HepG2 (cell line): ENCODE results near the gene SAMD15. TPM values are rescaled to one million over a fixed set of nuclear protein-coding genes. Genes with fewer than 3 reads are reported as not detected.

ENCODE experiments used
- MLLT10 ChIP-seq: sonication (generic); formaldehyde crosslinking; IDR thresholded peaks from 2 replicates; pipeline ENCODE4 v1.4.0; 2020; ENCODE audit warnings: missing genetic modification reagents
- POLR2A ChIP-seq, 2 experiments: IDR thresholded peaks; 2 replicates each; pipeline ENCODE4 v1.6.1; 2011; ENCODE audit warnings: low read depth in 2 of 2, low read length in 2 of 2, mild to moderate bottlenecking in 1 of 2, moderate library complexity in 1 of 2; ENCODE audit not compliant: insufficient read depth in 1 of 2
- ZBTB46 ChIP-seq: sonication (generic); formaldehyde crosslinking; IDR thresholded peaks from 2 replicates; pipeline ENCODE4 v1.4.0; 2020; ENCODE audit warnings: mild to moderate bottlenecking, missing genetic modification reagents, borderline replicate concordance
- ZNF503 ChIP-seq: sonication (generic); formaldehyde crosslinking; IDR thresholded peaks from 2 replicates; pipeline ENCODE4 v1.4.0; 2020; ENCODE audit warnings: missing genetic modification reagents
- ZNF572 ChIP-seq: sonication (generic); formaldehyde crosslinking; IDR thresholded peaks from 2 replicates; pipeline ENCODE4 v1.5.1; 2020; ENCODE audit warnings: mild to moderate bottlenecking, missing genetic modification reagents
- ZNF574 ChIP-seq: sonication (generic); formaldehyde crosslinking; IDR thresholded peaks from 2 replicates; pipeline ENCODE4 v1.4.0; 2020; ENCODE audit warnings: missing genetic modification reagents
- polyA plus RNA-seq, 8 experiments: library from polyadenylated mRNA; depleted of rRNA in 3 of 8; stranded (reverse) in 7 of 8; unstranded in 1 of 8; fragments of >200 nt; fragmentation: Illumina TruSeq in 4 of 8; extraction: Trizol in 4 of 8; gene quantifications; 2 replicates each; pipeline versions ENCODE4 v1.2.1 to v1.2.3, GENCODE V29; 2011 to 2016; ENCODE audit warnings: low read depth in 4 of 8, missing spikeins in 1 of 8, mixed read lengths in 1 of 8; ENCODE audit not compliant: insufficient read depth in 1 of 8
- total RNA-seq, 5 experiments: library from RNA; depleted of rRNA; stranded (reverse); fragments of >200 nt; fragmentation: Illumina TruSeq; extraction: Trizol; gene quantifications; 2 replicates each; pipeline ENCODE4 v1.2.3, GENCODE V29; 2016; ENCODE audit warnings: low read depth in 1 of 5

Gene SAMD15
- total and polyA plus RNA-seq, 2 of the 13 experiments (the other 11 are each of a cell fraction or from before 2014, with no cell fraction given): 0.09 to 1.3 TPM

GRCh38 chr14:77376771-77377501 lies at the start of gene SAMD15, which contains the start of gene TMED8 (continued):
- TF ChIP-seq MLLT10 (CRISPR knock-in tag) (no peak), ZNF503 (CRISPR knock-in tag) (peak; percentile 67), POLR2A (IDR thresholded peaks at IDR 0.05; ENCODE audit: insufficient read depth in 1 of 2, low read depth in 2 of 2, low read length in 2 of 2) (peak in 1 of 2 experiments; percentile 65; a peak in 1 of 4 replicates), ZNF574 (peak; percentile 75), ZBTB46 (no peak), ZNF572 (CRISPR knock-in tag) (peak; percentile 57; the same call in 1 of the 2 replicates)
